Kidney (tissue), 14 donors: ENCODE results near the gene NID2. TPM values are rescaled to one million over a fixed set of nuclear protein-coding genes. Genes with fewer than 3 reads are reported as not detected.
A peak's percentile ranks its signal among the peaks of the same experiment; 100 is the strongest.

Experiments
- DNase-seq, 5 donors: peaks; one replicate each; pipeline ENCODE4 v3.0.0-alpha.2; 2013 to 2020
- FAIRE-seq: peaks from 2 replicates; lab custom pipeline; 2012; peaks lifted over from hg19 to GRCh38; lab: Jason Lieb, UNC
- H3K27ac ChIP-seq, 2 donors: one replicate each; pipeline ENCODE4 v1.7.0; 2013; ENCODE audit warnings: low read depth in 2 of 2, low read length in 2 of 2, inconsistent platforms in 1 of 2
- H3K27me3 ChIP-seq: one replicate; pipeline ENCODE4 v1.7.1; 2013; ENCODE audit warnings: low read length, inconsistent platforms; ENCODE audit not compliant: control insufficient read depth, insufficient read depth
- H3K36me3 ChIP-seq, 3 donors: one replicate each; pipeline versions ENCODE4 v1.7.0 to v1.7.1; 2013; ENCODE audit warnings: low read length in 3 of 3, control low read depth in 1 of 3, inconsistent platforms in 1 of 3; ENCODE audit not compliant: insufficient read depth in 3 of 3, control insufficient read depth in 2 of 3
- H3K4me1 ChIP-seq, 3 donors: one replicate each; pipeline versions ENCODE4 v1.7.0 to v1.7.1; 2013; ENCODE audit warnings: low read length in 3 of 3, inconsistent platforms in 1 of 3, low read depth in 1 of 3; ENCODE audit not compliant: control insufficient read depth in 2 of 3, insufficient read depth in 2 of 3
- H3K4me3 ChIP-seq, 3 donors: one replicate each; pipeline versions ENCODE4 v1.7.0 to v1.8.1; 2013; ENCODE audit warnings: low read length in 3 of 3, control low read depth in 1 of 3, inconsistent platforms in 1 of 3
- H3K9ac ChIP-seq, 3 donors: one replicate each; pipeline versions ENCODE4 v1.7.0 to v1.7.1; 2013; ENCODE audit warnings: low read length in 3 of 3, control low read depth in 1 of 3, inconsistent platforms in 1 of 3
- H3K9me3 ChIP-seq, 3 donors: one replicate each; pipeline versions ENCODE4 v1.7.0 to v1.7.1; 2013; ENCODE audit warnings: low read length in 3 of 3, control low read depth in 1 of 3, inconsistent platforms in 1 of 3; ENCODE audit not compliant: control insufficient read depth in 2 of 3, insufficient read depth in 1 of 3
- CTCF ChIP-seq: IDR thresholded peaks from 3 replicates; pipeline ENCODE4 v1.5.1; 2012; ENCODE audit warnings: mild to moderate bottlenecking, moderate library complexity, borderline replicate concordance; ENCODE audit not compliant: insufficient read depth; ENCODE audit errors: extremely low read depth
- intact Hi-C: fragments of 100-400 bp; cut with DNase I; formaldehyde crosslinking; loops from one replicate; pipeline ENCODE4 v1.11.1; 2022
- polyA plus RNA-seq: library from polyadenylated mRNA; stranded (reverse); fragments of 350-450 nt; fragmentation: Illumina TruSeq; extraction: RNeasy Lipid Tissue Mini Kit (QIAGEN cat#74804); gene quantifications from one replicate; pipeline ENCODE4 v1.2.3, GENCODE V29; 2014; ENCODE audit warnings: low read depth, low replicate concordance; ENCODE audit not compliant: insufficient read depth
- total RNA-seq: library from RNA; stranded (reverse); fragmentation: NEBNext Ultra II Directional; extraction: Animal tissue kit (Norgen Biotek cat#: 25700); gene quantifications from one replicate; pipeline ENCODE4 v1.2.1, GENCODE V29; 2021
- donor health status: control.
- donor health status: control.
- donor health status: control.
- donor health status: control.
- donor health status: control.
- donor health status: DM: yes; HTN: yes; CAD: no.
- donor health status: Normal renal cell carcinoma (clear cell type).

The NID2 gene
- total and polyA plus RNA-seq, 2 donors from 2014 or later, result 7.1 to 37.7 TPM

DNA sequence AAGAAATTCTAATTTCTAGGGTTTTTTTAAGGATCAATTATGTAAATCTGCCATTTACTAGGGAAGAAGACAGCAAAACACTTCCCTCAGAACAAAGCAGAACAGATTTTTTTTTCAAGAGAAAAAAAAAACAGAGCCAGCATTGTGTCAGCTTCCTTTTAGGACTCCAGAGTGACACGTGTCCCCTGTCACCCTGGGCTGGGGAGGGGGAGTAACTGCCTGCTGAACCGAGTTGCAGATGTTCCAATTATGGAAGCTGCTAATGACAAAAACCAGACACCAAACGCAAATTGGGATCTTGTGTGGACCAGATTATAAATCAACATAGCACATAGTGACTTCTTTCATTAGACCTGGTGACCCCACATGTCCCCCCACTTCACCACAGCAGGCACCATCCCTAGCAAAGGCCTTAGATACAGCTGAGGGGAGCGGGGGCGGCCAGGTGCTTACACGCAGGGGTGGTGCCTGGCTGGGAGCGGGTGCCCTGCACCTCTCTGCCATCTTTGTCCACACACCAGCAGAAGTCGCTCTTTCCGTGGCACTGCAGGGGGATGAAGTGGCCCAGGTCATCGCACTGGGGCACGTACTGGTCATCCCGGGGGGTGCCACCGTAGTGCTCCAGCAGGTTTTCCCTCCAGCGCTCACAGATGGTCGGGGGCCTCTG, 54.1 kb downstream of the NID2 start:
- Histone ChIP-seq H3K27me3 (no peaks in the 10 kb centered on the region), H3K9ac (no peak overlapping the region), H3K36me3 (peaks cover 0 to 28% (median 7%) of the 10 kb centered on the region in 3 donors), H3K27ac (no peak overlapping the region), H3K4me1 (peaks cover 0 to 3% (median 0%) of the 10 kb centered on the region in 3 donors), H3K4me3 (no peak overlapping the region), H3K9me3 (no peaks in the 10 kb centered on the region)
- intact Hi-C loops, result no loop called here
- no peak for TF ChIP-seq CTCF
- no peak for DNase-seq
- FAIRE-seq, result no peak

- no peak for TF ChIP-seq CTCF
- Histone ChIP-seq H3K9me3 (no peaks in the 10 kb centered on the region), H3K36me3 (peaks cover 0 to 28% (median 7%) of the 10 kb centered on the region in 3 donors), H3K9ac (no peak overlapping the region), H3K4me1 (peaks cover 0 to 3% (median 0%) of the 10 kb centered on the region in 3 donors), H3K4me3 (no peak overlapping the region), H3K27ac (no peak overlapping the region), H3K27me3 (no peaks in the 10 kb centered on the region)
- FAIRE-seq (no peak), DNase-seq (no peak)
- intact Hi-C loops, result no loop called here
These were observed 54.8 kb downstream of the NID2 start for GRCh38 chr14:52013984-52014600.

DNA sequence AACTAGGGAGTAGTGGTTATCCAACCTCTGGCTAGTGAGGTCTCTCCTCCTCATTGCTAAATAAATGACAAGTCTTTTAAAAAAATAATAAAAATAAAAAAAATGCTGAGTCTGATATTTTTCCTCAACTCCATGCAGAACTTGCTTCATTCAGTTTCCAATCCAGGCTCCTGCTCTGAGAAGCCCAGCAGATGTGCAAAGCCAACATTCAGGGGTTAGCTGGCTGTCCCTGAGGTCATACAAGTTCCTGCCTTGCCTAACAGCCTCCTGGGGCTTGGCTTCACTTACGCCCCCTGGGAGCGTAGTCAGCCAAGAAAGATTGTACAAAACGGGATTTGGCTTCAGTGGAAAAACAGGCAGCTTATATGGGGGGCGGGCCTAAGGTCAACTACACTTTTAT, 56.2 kb downstream of the NID2 start:
- intact Hi-C loops, result no loop called here
- no peak for TF ChIP-seq CTCF
- FAIRE-seq, result no peak
- DNase-seq, result peak in 2 of 5 donors; percentile 29 to 88
- Histone ChIP-seq H3K9me3 (no peaks in the 10 kb centered on the region), H3K4me3 (no peak overlapping the region), H3K4me1 (peaks cover 0 to 3% (median 0%) of the 10 kb centered on the region in 3 donors), H3K27me3 (no peaks in the 10 kb centered on the region), H3K36me3 (peaks cover 1 to 30% (median 16%) of the 10 kb centered on the region in 3 donors), H3K9ac (no peak overlapping the region), H3K27ac (no peak overlapping the region)
